Osteoblast (primary cell): Measurements from ENCODE around the gene EFNA5. TPM values are rescaled to one million over a fixed set of nuclear protein-coding genes. Genes with fewer than 3 reads are reported as not detected.

ENCODE experiments used
- DNase-seq: peaks from one replicate; pipeline ENCODE4 v3.0.0; 2011; ENCODE audit warnings: low spot score, mixed read lengths; ENCODE audit not compliant: insufficient read length; ENCODE audit errors: missing footprints
- H2AFZ ChIP-seq: 2 replicates; pipeline ENCODE4 v1.6.0; 2011; ENCODE audit warnings: mild to moderate bottlenecking, low read length
- H3K27ac ChIP-seq: 2 replicates; pipeline ENCODE4 v1.5.1; 2011; ENCODE audit warnings: mild to moderate bottlenecking, low read depth, low read length, moderate library complexity
- H3K27me3 ChIP-seq: 2 replicates; pipeline ENCODE4 v1.6.0; 2012; ENCODE audit warnings: mild to moderate bottlenecking, control low read depth, inconsistent platforms, low read length, moderate library complexity; ENCODE audit not compliant: insufficient read depth
- H3K36me3 ChIP-seq: 2 replicates; pipeline ENCODE4 v1.5.1; 2011; ENCODE audit warnings: mild to moderate bottlenecking, low read length, control low read depth, moderate library complexity; ENCODE audit not compliant: insufficient read depth
- H3K4me1 ChIP-seq: 2 replicates; pipeline ENCODE4 v1.5.1; 2011; ENCODE audit warnings: mild to moderate bottlenecking, low read length, control low read depth, moderate library complexity; ENCODE audit not compliant: insufficient read depth
- H3K4me2 ChIP-seq: 2 replicates; pipeline ENCODE4 v1.6.0; 2011; ENCODE audit warnings: mild to moderate bottlenecking, low read length; ENCODE audit not compliant: insufficient read depth
- H3K4me3 ChIP-seq: fragments of 200-600 bp; sonication (generic); 3 replicates; pipeline ENCODE4 v1.5.1; 2012; ENCODE audit warnings: mild to moderate bottlenecking, low read length, inconsistent platforms; ENCODE audit not compliant: insufficient read depth
- H3K79me2 ChIP-seq: 2 replicates; pipeline ENCODE4 v1.6.0; 2012; ENCODE audit warnings: mild to moderate bottlenecking, low read length, control low read depth, inconsistent platforms; ENCODE audit not compliant: insufficient read depth
- H3K9me3 ChIP-seq: 2 replicates; pipeline ENCODE4 v1.5.1; 2011; ENCODE audit warnings: low read depth, low read length, control low read depth
- H4K20me1 ChIP-seq: 2 replicates; pipeline ENCODE4 v1.6.0; 2012; ENCODE audit warnings: mild to moderate bottlenecking, low read length, control low read depth; ENCODE audit not compliant: insufficient read depth
- total RNA-seq: library from RNA; depleted of rRNA; stranded (reverse); fragments of >200 nt; gene quantifications from 2 replicates; pipeline ENCODE4 v1.2.3, GENCODE V29; 2012
- TF ChIP-seq, protein P1 (sequence below): IDR thresholded peaks from 2 replicates; pipeline ENCODE4 v1.5.1; 2011; ENCODE audit warnings: mild to moderate bottlenecking, low read depth, low read length, moderate library complexity; ENCODE audit errors: extremely low read depth

The EFNA5 gene
- total RNA-seq, 1 donor: 12.3 TPM

GRCh38 chr5:107680099-107680498 lies 9.4 kb upstream of the EFNA5 start:
- no peak overlapping the region for H3K27ac ChIP-seq
- H3K27me3 ChIP-seq: no peaks in the 10 kb centered on the region
- no peaks in the 10 kb centered on the region for H3K4me1 ChIP-seq
- H4K20me1 ChIP-seq: no peaks in the 10 kb centered on the region
- no peak overlapping the region for H3K4me2 ChIP-seq
- TF ChIP-seq, protein P1, sequence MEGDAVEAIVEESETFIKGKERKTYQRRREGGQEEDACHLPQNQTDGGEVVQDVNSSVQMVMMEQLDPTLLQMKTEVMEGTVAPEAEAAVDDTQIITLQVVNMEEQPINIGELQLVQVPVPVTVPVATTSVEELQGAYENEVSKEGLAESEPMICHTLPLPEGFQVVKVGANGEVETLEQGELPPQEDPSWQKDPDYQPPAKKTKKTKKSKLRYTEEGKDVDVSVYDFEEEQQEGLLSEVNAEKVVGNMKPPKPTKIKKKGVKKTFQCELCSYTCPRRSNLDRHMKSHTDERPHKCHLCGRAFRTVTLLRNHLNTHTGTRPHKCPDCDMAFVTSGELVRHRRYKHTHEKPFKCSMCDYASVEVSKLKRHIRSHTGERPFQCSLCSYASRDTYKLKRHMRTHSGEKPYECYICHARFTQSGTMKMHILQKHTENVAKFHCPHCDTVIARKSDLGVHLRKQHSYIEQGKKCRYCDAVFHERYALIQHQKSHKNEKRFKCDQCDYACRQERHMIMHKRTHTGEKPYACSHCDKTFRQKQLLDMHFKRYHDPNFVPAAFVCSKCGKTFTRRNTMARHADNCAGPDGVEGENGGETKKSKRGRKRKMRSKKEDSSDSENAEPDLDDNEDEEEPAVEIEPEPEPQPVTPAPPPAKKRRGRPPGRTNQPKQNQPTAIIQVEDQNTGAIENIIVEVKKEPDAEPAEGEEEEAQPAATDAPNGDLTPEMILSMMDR: no peak
- H3K4me3 ChIP-seq: no peak overlapping the region
- no peak overlapping the region for H2AFZ ChIP-seq
- H3K79me2 ChIP-seq: no peaks in the 10 kb centered on the region
- H3K36me3 ChIP-seq: no peaks in the 10 kb centered on the region
- no peak for DNase-seq
- no peaks in the 10 kb centered on the region for H3K9me3 ChIP-seq

- H3K27ac ChIP-seq: no peak overlapping the region
- no peak for DNase-seq
- H3K79me2 ChIP-seq: no peaks in the 10 kb centered on the region
- H4K20me1 ChIP-seq: no peaks in the 10 kb centered on the region
- no peak overlapping the region for H3K4me3 ChIP-seq
- no peaks in the 10 kb centered on the region for H3K36me3 ChIP-seq
- no peaks in the 10 kb centered on the region for H3K27me3 ChIP-seq
- H3K4me1 ChIP-seq: peaks cover 11% of the 10 kb centered on the region
- H2AFZ ChIP-seq: no peak overlapping the region
- TF ChIP-seq, protein P1: no peak
- H3K4me2 ChIP-seq: no peak overlapping the region
- H3K9me3 ChIP-seq: no peaks in the 10 kb centered on the region
Observed at GRCh38 chr5:107676702-107677101, 6.0 kb upstream of the EFNA5 start.

DNA sequence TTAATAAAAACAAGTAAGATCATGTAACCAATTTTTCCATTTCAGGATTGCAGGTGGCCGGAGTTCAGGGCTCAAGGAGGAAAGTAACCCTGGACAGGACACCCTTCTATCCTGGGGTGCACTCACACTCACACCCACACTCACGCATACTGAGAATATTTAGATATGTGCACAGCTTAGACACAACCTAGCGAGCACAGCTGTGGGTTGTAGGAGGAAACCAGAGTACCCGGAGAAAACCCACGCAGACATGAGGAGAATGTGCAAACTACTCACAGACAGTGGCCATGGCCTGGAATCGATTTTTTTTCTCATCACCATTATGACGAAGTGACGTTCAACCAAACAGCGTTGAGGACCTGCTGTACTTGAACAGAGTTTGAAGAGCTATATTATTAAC lies 4.5 kb upstream of the EFNA5 start:
- H3K36me3 ChIP-seq: no peaks in the 10 kb centered on the region
- H2AFZ ChIP-seq: no peak overlapping the region
- no peak overlapping the region for H3K27ac ChIP-seq
- H3K27me3 ChIP-seq: no peaks in the 10 kb centered on the region
- DNase-seq: no peak
- no peaks in the 10 kb centered on the region for H3K9me3 ChIP-seq
- H3K79me2 ChIP-seq: peaks cover 8% of the 10 kb centered on the region
- TF ChIP-seq, protein P1: no peak
- H3K4me2 ChIP-seq: no peak overlapping the region
- no peaks in the 10 kb centered on the region for H4K20me1 ChIP-seq
- peaks cover 17% of the 10 kb centered on the region for H3K4me1 ChIP-seq
- H3K4me3 ChIP-seq: no peak overlapping the region

GRCh38 chr5:107674655-107675054 lies 3.9 kb upstream of the EFNA5 start:
- Histone ChIP-seq H3K4me1 (peaks cover 17% of the 10 kb centered on the region), H3K36me3 (no peaks in the 10 kb centered on the region), H3K4me2 (no peak overlapping the region), H3K27me3 (no peaks in the 10 kb centered on the region), H3K4me3 (no peak overlapping the region), H3K27ac (no peak overlapping the region), H4K20me1 (no peaks in the 10 kb centered on the region), H3K9me3 (no peaks in the 10 kb centered on the region), H2AFZ (no peak overlapping the region), H3K79me2 (peaks cover 10% of the 10 kb centered on the region)
- no peak for DNase-seq
- TF ChIP-seq, protein P1: no peak
